ENCODE measurements around the gene CHST9.

- TF ChIP-seq POLR2A (IDR thresholded peaks at IDR 0.05): no peak
- no peak for TF ChIP-seq CTCF (IDR thresholded peaks at IDR 0.05 in 8 of 11, conservative IDR thresholded peaks at IDR 0.05 in 3 of 11)
- no peak for TF ChIP-seq POLR2AphosphoS5 (IDR thresholded peaks at IDR 0.05)
Measured at GRCh38 chr18:27073404-27073830, 111.7 kb downstream of the CHST9 start.
